IMR-90 (cell line): ENCODE results near the gene ROPN1B. TPM values are rescaled to one million over a fixed set of nuclear protein-coding genes. Genes with fewer than 3 reads are reported as not detected.

Experiments used
- ATAC-seq: fragments of 200-7000 bp; cut with Tn5 transposase; 2 replicates; pipeline ENCODE4 v1.9.1; 2020; ENCODE audit warnings: low read depth, mild to moderate bottlenecking, moderate library complexity
- BruUV-seq: library from RNA; stranded (reverse); fragments of 400-500 nt; replicated peaks from 2 replicates; lab custom pipeline; 2021; lab: Mats Ljungman, UMichigan
- CTCF ChIA-PET: fragments of 300-600 bp; formaldehyde crosslinking; extraction: SDS; loops from one replicate; lab custom pipeline; 2021; ENCODE audit warnings: antibody characterized with exemption; lab: Yijun Ruan, JAX
- POLR2A ChIA-PET: fragments of 300-600 bp; sonication (Branson Sonifier 250); formaldehyde crosslinking; loops from one replicate; lab custom pipeline; 2022; ENCODE audit warnings: antibody characterized with exemption; ENCODE audit not compliant: unreplicated experiment; lab: Charles Lee
- DNase-seq: peaks from one replicate; pipeline ENCODE4 v3.0.0; 2013
- H2AFZ ChIP-seq: replicated peaks from 2 replicates; pipeline ENCODE3; 2013; ENCODE audit warnings: low read length, mild to moderate bottlenecking; ENCODE audit not compliant: poor library complexity
- H2AK5ac ChIP-seq: 2 replicates; pipeline ENCODE4 v1.6.1; 2013; ENCODE audit warnings: low read depth, low read length, inconsistent platforms
- H2AK9ac ChIP-seq: replicated peaks from 2 replicates; pipeline ENCODE3; 2013; ENCODE audit warnings: mild to moderate bottlenecking, low read depth, low read length, moderate library complexity; ENCODE audit not compliant: poor library complexity
- H2BK120ac ChIP-seq: 2 replicates; pipeline ENCODE4 v1.6.1; 2013; ENCODE audit warnings: low read depth, low read length, inconsistent platforms
- H2BK15ac ChIP-seq: 3 replicates; pipeline ENCODE4 v1.6.1; 2013; ENCODE audit warnings: low read depth, low read length, inconsistent platforms
- H2BK20ac ChIP-seq: 2 replicates; pipeline ENCODE4 v1.6.1; 2013; ENCODE audit warnings: low read depth, mild to moderate bottlenecking, inconsistent platforms, low read length, moderate library complexity
- H2BK5ac ChIP-seq: 2 replicates; pipeline ENCODE4 v1.6.1; 2013; ENCODE audit warnings: mild to moderate bottlenecking, low read depth, low read length, inconsistent platforms; ENCODE audit not compliant: poor library complexity, severe bottlenecking
- H3K14ac ChIP-seq: replicated peaks from 2 replicates; pipeline ENCODE4 v1.6.1; 2013; ENCODE audit warnings: low read depth, low read length, inconsistent platforms
- H3K18ac ChIP-seq: 2 replicates; pipeline ENCODE4 v1.6.1; 2013; ENCODE audit warnings: low read depth, low read length, control low read depth
- H3K23ac ChIP-seq: 2 replicates; pipeline ENCODE4 v1.6.1; 2013; ENCODE audit warnings: low read depth, low read length, inconsistent platforms
- H3K27ac ChIP-seq: 2 replicates; pipeline ENCODE4 v1.5.1; 2013; ENCODE audit warnings: mild to moderate bottlenecking, control low read depth, low read length; ENCODE audit not compliant: insufficient read depth
- H3K27me3 ChIP-seq: 2 replicates; pipeline ENCODE4 v1.6.1; 2013; ENCODE audit warnings: low read length; ENCODE audit not compliant: control insufficient read depth, insufficient read depth
- H3K36me3 ChIP-seq: 2 replicates; pipeline ENCODE4 v1.6.1; 2013; ENCODE audit warnings: low read length, mixed read lengths; ENCODE audit not compliant: control insufficient read depth, insufficient read depth
- H3K4ac ChIP-seq: 2 replicates; pipeline ENCODE4 v1.6.1; 2013; ENCODE audit warnings: low read depth, low read length, inconsistent platforms
- H3K4me1 ChIP-seq: 2 replicates; pipeline ENCODE4 v1.6.1; 2013; ENCODE audit warnings: low read length, mixed read lengths; ENCODE audit not compliant: control insufficient read depth, insufficient read depth
- H3K4me2 ChIP-seq: 2 replicates; pipeline ENCODE4 v1.6.1; 2013; ENCODE audit warnings: low read depth, mild to moderate bottlenecking, control low read depth, low read length, moderate library complexity
- H3K4me3 ChIP-seq: 2 replicates; pipeline ENCODE4 v1.5.1; 2013; ENCODE audit warnings: low read depth, mild to moderate bottlenecking, control low read depth, low read length, moderate library complexity; ENCODE audit not compliant: insufficient read depth
- H3K56ac ChIP-seq: 2 replicates; pipeline ENCODE4 v1.6.1; 2013; ENCODE audit warnings: low read length, inconsistent platforms; ENCODE audit not compliant: insufficient read depth; ENCODE audit errors: extremely low read depth
- H3K79me1 ChIP-seq, 2 experiments: 2 replicates each; pipeline ENCODE4 v1.6.1; 2013; ENCODE audit warnings: low read length in 2 of 2, inconsistent platforms in 1 of 2, low read depth in 1 of 2
- H3K9ac ChIP-seq: 2 replicates; pipeline ENCODE4 v1.6.1; 2013; ENCODE audit warnings: low read depth, low read length, control low read depth
- H3K9me1 ChIP-seq: 2 replicates; pipeline ENCODE4 v1.6.1; 2013; ENCODE audit warnings: low read length, inconsistent platforms; ENCODE audit not compliant: insufficient read depth
- H3K9me3 ChIP-seq: 2 replicates; pipeline ENCODE4 v1.6.1; 2013; ENCODE audit warnings: low read length; ENCODE audit not compliant: control insufficient read depth, insufficient read depth
- H4K20me1 ChIP-seq: 2 replicates; pipeline ENCODE4 v1.6.1; 2013; ENCODE audit warnings: low read length, inconsistent platforms; ENCODE audit not compliant: insufficient read depth
- H4K5ac ChIP-seq: 2 replicates; pipeline ENCODE4 v1.6.1; 2013; ENCODE audit warnings: mild to moderate bottlenecking, low read depth, low read length, control low read depth
- H4K8ac ChIP-seq, 2 experiments: 2 replicates each; pipeline ENCODE4 v1.6.1; 2013; ENCODE audit warnings: low read depth in 2 of 2, low read length in 2 of 2, control low read depth in 1 of 2, inconsistent platforms in 1 of 2
- H4K91ac ChIP-seq: 2 replicates; pipeline ENCODE4 v1.6.1; 2013; ENCODE audit warnings: low read depth, low read length, inconsistent platforms; ENCODE audit not compliant: insufficient read depth
- BHLHE40 ChIP-seq: fragments of 150-350 bp; IDR thresholded peaks from 2 replicates; pipeline ENCODE4 v1.6.1; 2016; ENCODE audit warnings: mild to moderate bottlenecking, low read depth, low read length
- CEBPB ChIP-seq: IDR thresholded peaks from 2 replicates; pipeline ENCODE4 v1.6.1; 2012; ENCODE audit warnings: low read depth, low read length, improper control_type of control experiment
- MAFK ChIP-seq: IDR thresholded peaks from 2 replicates; pipeline ENCODE4 v1.6.1; 2012; ENCODE audit warnings: low read depth, low read length, improper control_type of control experiment
- MXI1 ChIP-seq: IDR thresholded peaks from 2 replicates; pipeline ENCODE4 v1.6.1; 2012; ENCODE audit warnings: low read depth, mild to moderate bottlenecking, low read length, moderate library complexity, borderline replicate concordance
- NFE2L2 ChIP-seq: fragments of 150-350 bp; IDR thresholded peaks from 2 replicates; pipeline ENCODE4 v1.6.1; 2016; ENCODE audit warnings: low read depth, mild to moderate bottlenecking, low read length
- RCOR1 ChIP-seq: IDR thresholded peaks from 2 replicates; pipeline ENCODE4 v1.6.1; 2012; ENCODE audit warnings: mild to moderate bottlenecking, low read length, improper control_type of control experiment; ENCODE audit not compliant: insufficient replicate concordance
- SMC3 ChIP-seq: fragments of 150-350 bp; IDR thresholded peaks from 2 replicates; pipeline ENCODE4 v1.6.1; 2016; ENCODE audit warnings: low read depth, mild to moderate bottlenecking, antibody characterized with exemption, low read length, moderate library complexity
- WGBS, 2 experiments: methylation state at CpG; one replicate each; pipeline versions ENCODE4 v1.1.5 to v1.1.7; 2013; ENCODE audit warnings: missing lambda C conversion rate in 2 of 2; ENCODE audit not compliant: insufficient read length in 1 of 2; ENCODE audit errors: extremely low coverage in 2 of 2; 5-methylcytosine and 5-hydroxymethylcytosine counted together
- dilution Hi-C: fragments of 300-500 bp; cut with HindIII; formaldehyde crosslinking; loops from one replicate; pipeline ENCODE4 v1.14.3; 2018; ENCODE audit warnings: low sequenced_read_pairs; ENCODE audit not compliant: unreplicated experiment
- in situ Hi-C: fragments of 300-500 bp; cut with MboI; formaldehyde crosslinking; loops from 3 replicates; pipeline ENCODE4 v1.14.3; 2019; ENCODE audit warnings: low sequenced_read_pairs, inconsistent platforms, mixed read lengths
- intact Hi-C: fragments of 100-400 bp; cut with micrococcal nuclease; formaldehyde crosslinking; loops from 2 replicates; pipeline ENCODE4 v1.10.0; 2022
- polyA plus RNA-seq, 3 experiments: library from polyadenylated mRNA; depleted of rRNA; stranded (reverse); fragments of >200 nt; gene quantifications; 2 replicates each; pipeline ENCODE4 v1.2.3, GENCODE V29; 2012; ENCODE audit warnings: low replicate concordance in 1 of 3
- total RNA-seq: library from RNA; depleted of rRNA; stranded (reverse); fragments of >200 nt; gene quantifications from 2 replicates; pipeline ENCODE4 v1.2.3, GENCODE V29; 2012
- TF ChIP-seq, protein P1 (sequence below): fragments of 150-350 bp; IDR thresholded peaks from 2 replicates; pipeline ENCODE4 v1.6.1; 2017; ENCODE audit warnings: mild to moderate bottlenecking, antibody characterized with exemption, low read length, low read depth
- TF ChIP-seq, protein P2 (sequence below): conservative IDR thresholded peaks from 2 replicates; pipeline ENCODE4 v1.5.1; 2012; ENCODE audit warnings: mild to moderate bottlenecking, low read depth, low read length, improper control_type of control experiment

Gene ROPN1B
- total and polyA plus RNA-seq, 2 of the 4 experiments (the other 2 are of a cell fraction): not detected

- POLR2A ChIA-PET: no interaction called here
- no peak overlapping the region for H3K56ac ChIP-seq
- H3K9ac ChIP-seq: no peak overlapping the region
- no peak for DNase-seq
- no peaks in the 10 kb centered on the region for H3K9me3 ChIP-seq
- H3K4me2 ChIP-seq: no peak overlapping the region
- no peak overlapping the region for H2BK20ac ChIP-seq
- no peaks in the 10 kb centered on the region for H3K79me1 ChIP-seq
- H2BK15ac ChIP-seq: no peak overlapping the region
- WGBS, 2 experiments: 88% methylated on average over 5 of the region's 10 CpGs; no CpG with 5 or more reads in 1 of the 2 experiments
- H4K8ac ChIP-seq: no peak overlapping the region
- no peak overlapping the region for H2AK9ac ChIP-seq
- H3K27ac ChIP-seq: no peak overlapping the region
- H3K14ac ChIP-seq: no peak overlapping the region
- no peak overlapping the region for H2AFZ ChIP-seq
- H3K4me1 ChIP-seq: peaks cover 6% of the 10 kb centered on the region; the same call in 1 of the 2 replicates
- no peak overlapping the region for H4K5ac ChIP-seq
- H2AK5ac ChIP-seq: no peak overlapping the region
- no peaks in the 10 kb centered on the region for H4K20me1 ChIP-seq
- TF ChIP-seq, protein P1, sequence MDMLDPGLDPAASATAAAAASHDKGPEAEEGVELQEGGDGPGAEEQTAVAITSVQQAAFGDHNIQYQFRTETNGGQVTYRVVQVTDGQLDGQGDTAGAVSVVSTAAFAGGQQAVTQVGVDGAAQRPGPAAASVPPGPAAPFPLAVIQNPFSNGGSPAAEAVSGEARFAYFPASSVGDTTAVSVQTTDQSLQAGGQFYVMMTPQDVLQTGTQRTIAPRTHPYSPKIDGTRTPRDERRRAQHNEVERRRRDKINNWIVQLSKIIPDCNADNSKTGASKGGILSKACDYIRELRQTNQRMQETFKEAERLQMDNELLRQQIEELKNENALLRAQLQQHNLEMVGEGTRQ: no peak
- TF ChIP-seq MAFK (no peak), CEBPB (no peak), BHLHE40 (no peak), SMC3 (no peak), RCOR1 (no peak), MXI1 (no peak), NFE2L2 (no peak)
- TF ChIP-seq, protein P2, sequence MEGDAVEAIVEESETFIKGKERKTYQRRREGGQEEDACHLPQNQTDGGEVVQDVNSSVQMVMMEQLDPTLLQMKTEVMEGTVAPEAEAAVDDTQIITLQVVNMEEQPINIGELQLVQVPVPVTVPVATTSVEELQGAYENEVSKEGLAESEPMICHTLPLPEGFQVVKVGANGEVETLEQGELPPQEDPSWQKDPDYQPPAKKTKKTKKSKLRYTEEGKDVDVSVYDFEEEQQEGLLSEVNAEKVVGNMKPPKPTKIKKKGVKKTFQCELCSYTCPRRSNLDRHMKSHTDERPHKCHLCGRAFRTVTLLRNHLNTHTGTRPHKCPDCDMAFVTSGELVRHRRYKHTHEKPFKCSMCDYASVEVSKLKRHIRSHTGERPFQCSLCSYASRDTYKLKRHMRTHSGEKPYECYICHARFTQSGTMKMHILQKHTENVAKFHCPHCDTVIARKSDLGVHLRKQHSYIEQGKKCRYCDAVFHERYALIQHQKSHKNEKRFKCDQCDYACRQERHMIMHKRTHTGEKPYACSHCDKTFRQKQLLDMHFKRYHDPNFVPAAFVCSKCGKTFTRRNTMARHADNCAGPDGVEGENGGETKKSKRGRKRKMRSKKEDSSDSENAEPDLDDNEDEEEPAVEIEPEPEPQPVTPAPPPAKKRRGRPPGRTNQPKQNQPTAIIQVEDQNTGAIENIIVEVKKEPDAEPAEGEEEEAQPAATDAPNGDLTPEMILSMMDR: no peak
- no peak for ATAC-seq
- dilution Hi-C loops: no loop called here
- H2BK120ac ChIP-seq: no peak overlapping the region
- no peak overlapping the region for H3K18ac ChIP-seq
- peaks cover 3% of the 10 kb centered on the region for H3K36me3 ChIP-seq
- in situ Hi-C loops: no loop called here
- CTCF ChIA-PET: no interaction called here
- no peak overlapping the region for H3K4me3 ChIP-seq
- intact Hi-C loops: no loop called here
- no peak overlapping the region for H3K4ac ChIP-seq
- H3K9me1 ChIP-seq: peaks cover 3% of the 10 kb centered on the region; the same call in 1 of the 2 replicates
- H3K23ac ChIP-seq: no peak overlapping the region
- H3K27me3 ChIP-seq: no peaks in the 10 kb centered on the region
- H4K91ac ChIP-seq: no peak overlapping the region
- no peak overlapping the region for H2BK5ac ChIP-seq
- no TSS peak for BruUV-seq
These were observed 46.1 kb downstream of the ROPN1B start for GRCh38 chr3:126015075-126015474.
